Parathyroid adenoma (tissue), 2 donors: ENCODE measurements around the gene TADA1.

ENCODE experiments used
- H2AFZ ChIP-seq: fragments of 300-600 bp; sonication (generic); one replicate; pipeline ENCODE4 v1.7.0; 2017; ENCODE audit warnings: antibody characterized with exemption, mild to moderate bottlenecking
- H3K27ac ChIP-seq: fragments of 300-600 bp; sonication (generic); one replicate; pipeline ENCODE4 v1.7.0; 2017
- H3K27me3 ChIP-seq: fragments of 300-600 bp; sonication (generic); one replicate; pipeline ENCODE4 v1.7.0; 2017; ENCODE audit warnings: low read length; ENCODE audit not compliant: control insufficient read depth, insufficient read depth
- H3K36me3 ChIP-seq: fragments of 300-600 bp; sonication (generic); one replicate; pipeline ENCODE4 v1.7.0; 2017; ENCODE audit warnings: low read length; ENCODE audit not compliant: control insufficient read depth, insufficient read depth
- H3K4me1 ChIP-seq: fragments of 300-600 bp; sonication (generic); one replicate; pipeline ENCODE4 v1.7.0; 2017; ENCODE audit warnings: control low read depth
- H3K4me2 ChIP-seq: fragments of 300-600 bp; sonication (generic); one replicate; pipeline ENCODE4 v1.7.0; 2017; ENCODE audit warnings: low read length
- H3K4me3 ChIP-seq: fragments of 300-600 bp; sonication (generic); one replicate; pipeline ENCODE4 v1.7.0; 2017; ENCODE audit warnings: low read depth, low read length
- H3K79me2 ChIP-seq: fragments of 300-600 bp; sonication (generic); one replicate; pipeline ENCODE4 v1.7.0; 2017; ENCODE audit warnings: control low read depth
- H3K9ac ChIP-seq: fragments of 300-600 bp; sonication (generic); one replicate; pipeline ENCODE4 v1.7.0; 2017; ENCODE audit warnings: mild to moderate bottlenecking
- H3K9me3 ChIP-seq: fragments of 300-600 bp; sonication (generic); one replicate; pipeline ENCODE4 v1.7.0; 2017; ENCODE audit warnings: low read length; ENCODE audit not compliant: control insufficient read depth
- TF ChIP-seq, protein P1 (sequence below): fragments of 300-600 bp; sonication (generic); IDR thresholded peaks from one replicate; pipeline ENCODE4 v1.7.0; 2017; ENCODE audit warnings: antibody characterized with exemption, mild to moderate bottlenecking
- donor health status: primary hyperparathyroidism.

The TADA1 gene

DNA sequence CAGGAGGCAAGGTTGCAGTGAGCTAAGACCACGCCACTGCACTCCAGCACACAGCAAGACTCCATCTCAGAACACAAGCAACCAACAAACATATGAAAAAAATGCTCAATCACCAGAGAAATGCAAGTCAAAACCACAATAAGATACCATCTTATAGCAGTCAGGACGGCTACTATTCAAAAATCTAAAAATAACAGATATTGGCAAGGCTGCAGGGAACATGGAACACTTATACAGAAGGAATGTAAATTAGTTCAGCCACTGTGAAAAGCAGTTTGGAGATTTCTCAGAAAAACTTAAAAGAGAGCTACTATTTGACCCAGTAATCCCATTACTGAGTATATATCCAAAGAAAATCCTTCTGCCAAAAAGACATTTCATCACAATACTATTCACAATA is 64.4 kb downstream of the TADA1 start:
- TF ChIP-seq, protein P1, sequence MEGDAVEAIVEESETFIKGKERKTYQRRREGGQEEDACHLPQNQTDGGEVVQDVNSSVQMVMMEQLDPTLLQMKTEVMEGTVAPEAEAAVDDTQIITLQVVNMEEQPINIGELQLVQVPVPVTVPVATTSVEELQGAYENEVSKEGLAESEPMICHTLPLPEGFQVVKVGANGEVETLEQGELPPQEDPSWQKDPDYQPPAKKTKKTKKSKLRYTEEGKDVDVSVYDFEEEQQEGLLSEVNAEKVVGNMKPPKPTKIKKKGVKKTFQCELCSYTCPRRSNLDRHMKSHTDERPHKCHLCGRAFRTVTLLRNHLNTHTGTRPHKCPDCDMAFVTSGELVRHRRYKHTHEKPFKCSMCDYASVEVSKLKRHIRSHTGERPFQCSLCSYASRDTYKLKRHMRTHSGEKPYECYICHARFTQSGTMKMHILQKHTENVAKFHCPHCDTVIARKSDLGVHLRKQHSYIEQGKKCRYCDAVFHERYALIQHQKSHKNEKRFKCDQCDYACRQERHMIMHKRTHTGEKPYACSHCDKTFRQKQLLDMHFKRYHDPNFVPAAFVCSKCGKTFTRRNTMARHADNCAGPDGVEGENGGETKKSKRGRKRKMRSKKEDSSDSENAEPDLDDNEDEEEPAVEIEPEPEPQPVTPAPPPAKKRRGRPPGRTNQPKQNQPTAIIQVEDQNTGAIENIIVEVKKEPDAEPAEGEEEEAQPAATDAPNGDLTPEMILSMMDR: no peak
- no peaks in the 10 kb centered on the region for H3K27me3 ChIP-seq
- H3K4me3 ChIP-seq: no peak overlapping the region

DNA sequence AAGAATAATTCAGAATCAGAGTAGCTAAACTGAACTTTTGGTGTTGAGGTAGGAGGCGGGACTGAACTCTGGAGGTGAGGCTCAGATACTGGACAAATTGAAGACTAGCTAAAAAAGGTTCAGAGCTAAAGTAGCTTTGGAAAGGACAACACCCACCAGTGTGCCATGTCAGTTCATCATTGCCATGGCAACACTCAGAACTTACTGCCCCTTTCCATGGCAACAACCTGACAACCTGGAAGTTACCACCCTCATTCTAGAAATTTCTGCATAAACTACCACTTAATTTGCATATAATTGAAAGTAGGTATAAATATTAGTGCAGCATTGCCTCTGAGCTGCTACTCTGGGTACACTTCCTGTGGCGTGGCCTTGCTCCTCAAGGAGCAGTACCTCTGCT is 67.1 kb downstream of the TADA1 start:
- H3K27me3 ChIP-seq: no peaks in the 10 kb centered on the region
- H3K36me3 ChIP-seq: no peaks in the 10 kb centered on the region
- no peak overlapping the region for H3K4me2 ChIP-seq

More for the DNA sequence above, 64.4 kb downstream of the TADA1 start:
- Histone ChIP-seq H3K79me2 (no peaks in the 10 kb centered on the region), H3K4me2 (no peak overlapping the region), H3K36me3 (no peaks in the 10 kb centered on the region), H3K4me1 (no peaks in the 10 kb centered on the region), H3K27ac (no peak overlapping the region), H2AFZ (no peak overlapping the region), H3K9ac (no peak overlapping the region), H3K9me3 (no peaks in the 10 kb centered on the region)

More for the DNA sequence above, 67.1 kb downstream of the TADA1 start:
- no peaks in the 10 kb centered on the region for H3K9me3 ChIP-seq
- TF ChIP-seq, protein P1: no peak
- no peak overlapping the region for H3K27ac ChIP-seq
- no peaks in the 10 kb centered on the region for H3K4me1 ChIP-seq
- H3K79me2 ChIP-seq: no peaks in the 10 kb centered on the region
- H3K4me3 ChIP-seq: no peak overlapping the region
- H2AFZ ChIP-seq: no peak overlapping the region
- H3K9ac ChIP-seq: no peak overlapping the region
